T follicular helper cell (primary cell): ENCODE results near the gene RAD51B.
A peak's percentile ranks its signal among the peaks of the same experiment; 100 is the strongest.

ENCODE experiments used
- DNase-seq: peaks from one replicate; pipeline ENCODE4 v3.0.0-alpha.2; 2020; ENCODE audit warnings: low read depth

The RAD51B gene

DNA sequence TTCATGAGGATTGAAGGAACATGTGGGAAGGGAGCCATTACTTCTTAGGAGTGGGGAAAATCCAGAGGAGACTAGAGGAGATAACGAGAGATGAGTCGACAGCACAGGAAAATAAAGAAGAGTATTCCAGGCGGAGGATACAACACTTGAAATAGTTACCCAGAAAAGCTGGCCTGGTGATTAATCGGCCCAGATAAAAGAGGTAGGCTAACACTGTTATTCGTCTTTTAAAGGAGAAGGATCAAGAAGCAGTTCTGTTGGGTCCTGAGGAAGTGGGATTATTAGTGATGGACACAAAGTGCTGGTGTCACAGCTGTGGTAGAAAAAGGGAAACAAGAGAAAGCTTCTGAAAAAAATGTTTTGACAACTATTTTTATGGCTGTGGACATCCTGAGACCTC, 548.0 kb downstream of the RAD51B start:
- DNase-seq: no peak

DNA sequence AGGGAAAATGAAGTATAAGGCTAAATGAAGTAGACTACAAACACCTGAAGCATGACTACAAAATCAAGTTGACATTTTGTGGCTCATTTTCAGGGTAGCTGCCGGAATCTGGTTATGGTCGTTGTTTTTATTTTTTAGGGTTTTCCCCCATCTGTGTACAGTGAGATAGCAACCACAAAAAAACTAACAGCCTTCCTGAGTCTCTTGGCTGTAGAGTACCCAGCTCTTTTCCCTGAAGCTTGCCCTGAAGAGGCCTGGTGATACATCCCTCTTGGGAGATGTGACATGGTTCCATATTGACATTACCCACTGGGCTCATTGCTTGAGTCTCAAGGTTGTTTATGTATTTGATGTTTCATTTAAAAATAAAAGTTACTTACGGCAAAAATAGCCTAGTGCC, 549.3 kb downstream of the RAD51B start:
- no peak for DNase-seq

DNA sequence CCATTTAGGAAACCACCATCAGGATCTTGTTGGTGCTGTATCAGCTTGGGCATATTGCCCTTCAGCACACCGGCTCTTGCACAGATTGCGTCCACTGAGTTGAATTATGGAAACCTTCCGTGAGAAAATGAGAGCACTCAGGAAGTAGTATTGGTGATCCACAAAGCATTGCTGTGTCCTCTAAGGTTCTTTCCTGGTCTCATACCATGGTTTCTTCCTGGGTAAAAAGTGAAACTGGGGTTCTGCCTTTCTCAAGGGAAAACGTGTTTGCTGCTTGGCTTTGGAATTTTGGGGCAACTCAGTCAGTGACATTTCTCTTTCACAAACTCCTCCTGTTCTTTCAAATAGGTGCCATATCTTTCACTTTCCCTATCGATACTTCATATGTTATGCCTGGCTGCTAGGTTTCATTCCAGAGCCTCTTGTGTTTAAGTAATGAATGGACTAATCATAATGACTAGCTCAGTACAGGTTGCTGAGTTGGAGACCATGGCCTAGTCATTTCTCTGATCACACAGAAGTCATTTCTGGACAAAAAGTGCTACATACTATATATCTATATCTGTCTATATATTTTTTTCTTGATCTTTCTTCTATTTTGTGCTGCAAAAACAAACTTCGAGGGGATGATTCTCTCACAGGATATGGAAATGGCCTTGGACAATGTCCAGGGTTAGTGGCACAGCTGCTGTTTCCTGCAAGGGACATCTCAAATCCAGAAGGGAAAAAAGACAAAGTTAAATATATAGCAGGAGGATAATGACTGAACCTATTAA, 549.9 kb downstream of the RAD51B start:
- no peak for DNase-seq

DNA sequence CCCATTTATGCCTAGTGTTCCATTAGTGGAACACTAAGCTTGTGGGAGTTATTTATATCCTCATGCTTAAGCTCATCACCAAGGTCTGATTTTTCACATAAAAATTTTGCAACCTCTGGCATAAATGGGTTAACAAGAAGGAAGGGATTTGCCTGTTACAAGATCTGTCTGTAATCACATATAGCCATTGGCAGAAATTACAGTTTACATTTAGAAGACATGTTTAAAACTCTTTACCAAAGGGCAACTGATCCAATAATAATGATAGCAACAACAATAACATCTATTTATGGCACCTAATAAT, 550.4 kb downstream of the RAD51B start:
- DNase-seq: no peak

DNA sequence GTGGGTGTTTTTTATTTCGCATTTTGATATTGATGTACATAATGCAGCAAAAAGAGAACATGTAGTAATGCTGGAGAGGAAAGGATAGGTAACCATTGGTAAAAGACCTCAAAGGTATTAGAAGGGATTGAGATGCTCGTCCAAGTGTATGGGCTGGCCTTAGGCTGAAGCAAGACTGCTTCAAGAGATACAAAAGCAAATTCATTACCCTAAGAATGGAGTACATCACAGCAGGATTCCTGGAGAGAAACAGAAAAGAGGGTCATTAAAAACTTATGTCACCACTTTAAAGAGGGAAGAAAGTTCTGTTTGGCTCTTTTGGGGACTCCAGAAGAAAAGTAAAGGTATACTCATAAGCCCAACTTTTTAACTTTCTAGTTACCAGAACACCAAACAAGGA, 552.8 kb downstream of the RAD51B start:
- no peak for DNase-seq

DNA sequence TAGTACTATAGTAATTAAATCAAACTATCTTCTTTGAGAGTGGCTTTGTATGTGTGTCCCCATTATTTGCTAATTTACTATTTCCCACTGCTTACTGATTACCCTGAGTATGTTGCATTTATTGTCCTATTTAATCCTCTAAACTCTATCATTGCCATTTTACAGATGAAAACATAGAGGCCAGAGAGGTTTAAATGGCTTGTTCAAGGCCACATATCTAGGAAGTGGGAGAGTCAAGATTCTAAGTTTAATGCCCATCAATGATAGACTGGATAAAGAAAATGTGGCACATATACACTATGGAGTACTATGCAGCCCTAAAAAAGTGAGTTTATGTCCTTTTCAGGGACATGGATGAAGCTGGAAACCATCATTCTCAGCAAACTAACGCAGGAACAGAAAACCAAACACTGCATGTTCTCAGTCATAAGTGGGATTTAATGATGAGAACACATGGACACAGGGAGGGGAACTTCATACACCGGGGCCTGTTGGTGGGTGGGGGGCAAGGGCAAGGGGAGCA, 553.6 kb downstream of the RAD51B start:
- DNase-seq: no peak

DNA sequence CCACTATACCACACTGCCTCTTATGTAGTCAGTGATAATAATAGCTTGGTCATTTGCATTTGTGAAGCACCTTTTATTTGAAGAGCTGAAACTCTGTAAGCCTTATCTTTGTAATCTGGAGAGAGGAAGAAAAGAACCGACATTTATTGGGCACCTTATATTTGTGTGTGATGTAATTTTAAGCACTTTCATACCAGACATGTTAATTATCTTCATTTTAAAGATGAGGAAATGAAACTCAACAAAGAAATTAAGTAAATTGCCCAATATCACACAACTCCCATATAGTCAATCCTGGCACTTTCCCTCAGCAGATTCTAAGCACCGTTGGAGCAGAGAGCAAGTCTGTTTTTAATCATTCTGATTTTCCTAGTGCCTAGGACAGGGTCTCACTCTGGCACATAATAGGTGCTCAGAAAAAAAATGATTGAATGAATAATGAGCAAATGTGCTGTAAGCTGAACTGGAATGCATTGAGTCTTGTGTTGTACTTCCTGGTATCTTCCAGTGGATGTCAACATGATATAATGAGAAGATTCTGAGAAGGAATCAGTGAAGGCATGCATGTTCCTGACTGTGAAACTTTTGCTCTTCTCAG, 554.4 kb downstream of the RAD51B start:
- DNase-seq: no peak

DNA sequence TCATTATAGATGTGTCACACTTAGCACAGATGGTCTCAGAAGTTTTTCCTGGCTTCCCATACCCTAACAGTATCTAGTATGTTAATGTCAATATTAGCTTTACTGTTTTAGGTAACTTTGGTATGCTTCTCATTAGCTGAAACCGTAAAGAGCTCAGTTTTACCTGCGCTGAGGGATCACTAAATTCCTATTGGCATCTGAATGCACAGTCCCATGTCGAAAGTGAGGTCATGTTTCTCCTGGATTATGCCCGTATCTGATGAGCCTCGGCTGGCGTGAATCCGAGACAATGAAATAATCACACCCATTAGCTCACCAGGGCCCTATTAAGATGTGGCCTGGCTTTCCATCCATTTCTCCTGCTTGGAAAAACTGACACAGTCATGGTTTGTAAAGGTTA, 555.1 kb downstream of the RAD51B start:
- DNase-seq: no peak

DNA sequence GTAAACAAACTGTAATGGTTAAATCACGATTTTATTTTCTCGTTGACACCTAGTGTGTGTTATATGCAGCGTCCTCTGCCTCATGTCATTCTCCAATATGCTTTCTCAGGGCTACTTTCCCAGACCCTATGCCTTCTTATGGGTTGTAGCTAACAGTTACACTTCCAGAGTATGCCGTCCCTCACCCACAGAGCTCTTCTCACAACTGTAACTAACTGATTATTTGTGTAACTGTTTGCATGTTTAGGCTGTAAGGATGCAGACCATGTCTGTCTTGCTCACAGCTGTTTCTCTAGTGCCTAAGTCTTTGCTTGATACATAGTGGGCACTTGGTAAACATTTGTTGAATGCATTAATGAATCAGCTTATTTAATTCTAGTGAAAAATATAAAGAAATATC, 555.8 kb downstream of the RAD51B start:
- DNase-seq: no peak

DNA sequence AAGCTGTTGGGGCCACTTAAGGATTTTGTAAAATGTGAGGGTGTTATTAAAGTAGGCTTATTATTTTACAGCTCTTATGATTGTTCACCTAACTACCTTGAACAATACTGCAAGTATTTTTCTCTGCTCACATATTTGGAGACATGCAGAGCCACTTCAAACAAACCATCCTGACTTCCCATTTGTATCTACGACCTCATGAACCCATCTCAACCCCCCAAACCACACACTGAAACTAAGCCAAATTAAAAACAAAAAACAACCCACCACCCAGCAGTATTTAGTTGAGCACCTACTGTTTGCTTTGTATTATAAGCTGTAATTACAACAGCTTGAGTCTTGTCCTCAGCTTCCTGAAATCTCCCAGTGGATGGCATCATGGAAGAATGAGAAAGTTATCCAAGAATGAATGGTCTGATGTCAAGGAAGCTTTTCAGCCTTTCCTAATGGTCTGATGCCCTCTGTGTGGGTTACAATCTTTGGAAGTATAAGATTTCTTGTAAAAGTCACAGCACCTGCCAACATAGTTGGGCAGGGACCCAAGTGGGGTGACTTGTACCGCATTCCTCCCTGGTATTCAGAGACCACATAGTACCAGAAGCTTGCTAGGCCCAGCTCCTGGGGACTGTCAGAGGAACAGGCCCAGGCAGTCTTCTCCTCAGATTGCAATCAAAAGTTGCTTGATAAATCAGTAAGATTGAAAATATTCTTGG, 556.6 kb downstream of the RAD51B start:
- no peak for DNase-seq

DNA sequence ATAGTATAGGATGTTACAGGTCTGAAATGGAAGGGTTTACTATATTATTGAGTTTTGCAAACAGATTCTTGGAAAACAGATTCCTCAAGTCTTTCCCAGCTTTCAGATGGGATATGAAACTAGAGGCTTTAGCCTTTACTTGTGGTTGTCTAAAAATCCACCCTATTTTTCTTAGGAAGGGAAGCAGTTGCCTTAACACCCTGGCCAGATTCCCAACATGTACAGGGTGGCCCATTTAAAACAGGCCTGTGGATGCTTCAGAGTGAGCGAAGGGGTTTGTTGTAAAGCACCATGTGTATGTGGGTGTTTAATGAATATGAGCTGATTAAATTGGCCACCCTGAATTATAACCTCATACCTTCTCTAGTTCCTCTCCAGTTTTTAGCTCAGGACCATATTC, 557.4 kb downstream of the RAD51B start:
- no peak for DNase-seq

DNA sequence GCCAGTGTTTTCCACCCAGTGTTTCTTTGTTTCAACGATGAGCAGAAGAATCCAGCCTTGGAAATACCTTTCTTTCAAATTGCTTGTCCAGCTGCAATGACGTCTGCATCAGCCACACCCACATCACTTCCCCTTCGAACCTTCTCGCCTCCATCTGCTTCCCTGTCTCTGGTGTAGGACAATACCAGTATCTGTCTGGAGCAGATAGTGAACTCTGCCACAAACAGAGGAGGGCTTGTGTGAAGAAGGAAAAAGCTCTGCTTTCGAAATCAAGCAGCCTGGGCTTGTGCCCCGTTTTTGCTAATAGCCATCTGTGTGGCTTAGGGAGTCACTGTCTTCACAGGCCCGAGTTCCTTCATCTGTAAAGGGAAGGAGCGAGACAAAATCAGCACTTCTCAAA, 557.9 kb downstream of the RAD51B start:
- no peak for DNase-seq

DNA sequence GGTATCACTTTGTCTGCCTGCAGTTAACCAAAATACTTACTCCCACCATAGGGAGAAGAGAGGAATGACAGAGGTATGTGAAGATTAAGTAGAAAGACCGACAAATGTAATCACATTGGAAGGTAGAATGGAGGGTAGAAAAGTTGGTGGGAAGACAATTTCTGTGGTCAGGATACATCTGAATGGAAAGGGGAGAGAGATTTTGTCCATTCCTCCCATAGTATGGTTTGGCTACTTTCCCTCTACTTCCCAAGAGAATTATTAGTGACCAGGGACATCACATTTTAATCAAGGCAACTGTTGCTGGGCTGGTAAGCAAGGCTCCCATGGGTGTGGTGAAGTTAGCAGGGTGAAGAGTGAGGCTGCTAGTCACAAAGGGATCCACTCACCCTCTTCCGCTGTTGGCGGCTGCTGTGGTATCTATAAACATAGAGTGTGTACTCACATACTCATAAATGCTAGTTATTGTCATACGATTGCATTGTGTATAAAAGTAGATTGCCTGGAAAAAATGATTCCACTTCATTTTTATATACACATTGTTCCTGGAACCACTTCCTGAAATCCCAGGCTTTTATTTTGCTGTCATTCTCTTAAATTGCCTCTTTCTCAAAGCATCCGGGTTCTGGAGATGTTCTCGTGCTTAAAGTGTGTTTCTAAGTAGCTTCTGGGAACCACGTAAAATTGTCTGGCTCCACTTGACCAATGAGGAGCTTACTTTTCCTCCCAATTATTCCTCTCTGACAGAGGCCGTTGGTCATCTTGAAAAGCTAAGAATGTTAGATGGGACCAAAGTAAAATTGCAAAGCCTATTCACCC, 560.1 kb downstream of the RAD51B start:
- DNase-seq: peak; percentile 11

DNA sequence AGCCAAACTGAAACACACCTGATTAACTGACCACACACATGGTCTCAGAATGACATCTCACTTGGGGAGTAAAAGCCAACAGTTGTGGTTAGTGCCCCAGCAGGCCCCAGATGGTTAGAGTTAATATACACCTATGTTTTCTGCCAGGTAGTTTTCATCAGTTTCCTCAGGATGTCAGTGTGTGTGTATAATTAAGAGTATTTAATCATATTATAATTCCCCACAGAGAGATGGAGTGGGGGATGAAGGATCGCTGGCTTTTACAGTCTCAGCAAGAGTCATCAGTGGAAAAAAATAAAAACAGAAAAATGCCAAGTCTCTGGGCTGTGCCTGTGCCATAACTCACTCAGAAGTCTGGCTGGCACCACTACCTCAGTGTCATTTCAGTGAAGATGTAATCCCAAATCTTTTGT, 560.8 kb downstream of the RAD51B start:
- no peak for DNase-seq

DNA sequence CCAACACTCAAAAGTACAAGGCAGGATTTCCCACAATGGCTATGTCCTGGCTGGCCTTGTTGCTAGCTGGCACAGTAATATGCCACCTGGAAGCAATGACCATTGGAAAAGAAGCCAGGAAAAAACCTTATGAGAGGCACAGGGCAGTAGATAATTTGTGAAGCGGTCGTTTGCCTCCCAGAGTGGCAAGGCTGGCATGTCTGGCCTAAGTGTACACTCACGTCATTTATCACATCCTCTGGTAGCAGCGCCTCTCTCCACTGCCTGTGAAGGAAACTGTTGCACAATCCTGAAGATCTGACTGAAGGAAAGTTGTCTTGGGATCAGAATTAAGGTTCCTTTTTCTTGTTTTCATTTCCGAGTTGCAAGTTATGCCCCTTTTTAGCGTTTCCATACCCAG, 564.8 kb downstream of the RAD51B start:
- no peak for DNase-seq

DNA sequence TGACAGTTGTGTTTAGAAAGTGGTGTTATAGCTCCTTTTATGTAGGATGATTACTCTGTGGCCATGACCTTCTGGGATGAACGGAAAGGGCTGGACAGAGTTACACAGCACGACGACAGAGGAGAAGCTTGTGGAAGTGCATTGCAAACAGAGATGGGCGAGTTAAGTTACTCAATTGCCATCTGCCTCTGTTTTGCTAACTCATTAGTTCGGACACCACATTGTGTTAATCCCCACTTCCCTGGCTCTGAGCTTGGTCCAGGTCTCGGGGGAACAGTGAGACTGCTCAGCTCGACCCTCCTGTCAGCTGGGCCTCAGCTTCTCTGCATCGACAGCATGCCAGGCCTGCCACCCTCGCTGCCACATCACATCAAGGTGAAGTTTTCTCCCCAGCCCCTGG, 565.3 kb downstream of the RAD51B start:
- DNase-seq: no peak

DNA sequence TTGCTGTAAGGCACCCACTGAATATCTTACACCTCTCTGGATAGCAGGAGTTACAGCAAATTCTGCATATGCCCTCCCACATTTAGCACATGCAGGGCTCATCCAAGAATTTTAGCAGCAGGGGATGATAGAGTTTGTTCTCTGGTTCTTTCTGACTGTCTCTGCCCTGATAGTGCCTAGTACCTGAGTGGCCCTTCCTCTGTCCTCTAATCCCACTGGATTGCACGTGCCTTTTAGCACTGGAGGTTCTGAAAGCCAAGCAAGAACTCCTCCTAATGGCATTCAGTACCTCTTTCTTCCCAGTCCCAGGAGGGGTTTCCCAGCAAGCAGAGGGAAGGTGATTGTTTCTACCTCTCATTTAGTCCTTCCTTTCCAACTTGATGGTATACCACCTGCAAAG, 566.9 kb downstream of the RAD51B start:
- no peak for DNase-seq

DNA sequence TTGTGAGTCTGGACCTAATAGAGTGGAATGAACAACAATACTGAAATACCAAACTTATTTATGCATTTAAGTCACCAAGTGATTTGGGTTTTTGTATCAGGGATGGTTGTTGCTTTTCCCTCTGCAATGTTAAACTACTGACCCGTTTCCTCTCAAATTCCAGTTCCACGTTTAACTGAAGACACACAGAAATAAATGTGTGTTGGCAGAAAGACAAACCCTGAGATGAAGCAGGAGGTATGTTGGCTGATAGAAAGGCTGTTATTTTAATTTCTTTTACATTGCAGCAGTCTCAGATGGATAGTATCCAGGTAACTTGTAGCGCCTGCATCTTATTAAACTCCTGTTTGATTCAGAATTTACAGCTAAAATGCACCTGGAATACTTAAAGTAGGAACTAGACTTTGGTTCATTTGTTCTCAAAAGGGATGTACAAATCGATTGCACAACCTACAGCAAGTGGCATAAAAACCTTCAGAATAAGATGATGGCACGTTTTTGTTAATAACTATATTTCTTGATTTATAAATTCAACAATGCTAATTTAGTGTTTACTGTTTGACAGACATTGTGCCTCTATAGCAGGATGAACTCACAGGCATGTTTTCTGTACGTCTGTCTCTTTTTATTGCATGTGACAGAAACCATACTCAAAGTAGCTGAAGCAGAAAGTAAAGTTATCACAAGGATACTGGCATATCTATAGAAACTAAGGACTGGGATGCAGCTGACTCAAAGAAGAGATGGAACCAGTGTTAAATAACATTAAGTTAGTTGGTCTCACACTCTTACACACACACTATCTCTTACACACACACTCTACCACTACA, 567.6 kb downstream of the RAD51B start:
- DNase-seq: no peak

DNA sequence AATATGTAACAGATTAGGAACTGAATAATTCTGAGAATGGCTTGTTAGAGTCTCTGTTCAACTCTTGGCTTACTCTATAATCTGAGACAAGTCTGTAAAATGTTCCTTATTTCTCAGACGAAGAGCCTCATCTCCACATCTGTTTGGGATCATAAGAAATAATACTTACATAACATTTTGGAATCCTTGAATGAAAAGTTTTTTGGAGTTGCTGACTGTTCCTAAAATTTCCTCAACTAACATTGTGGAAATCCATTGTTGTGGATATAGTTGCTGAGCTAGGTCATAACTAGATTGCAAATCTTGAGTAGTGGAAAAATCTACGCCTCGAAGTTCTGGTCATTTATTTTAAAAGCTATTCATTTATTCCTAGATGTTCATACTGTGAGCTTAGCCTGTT, 570.4 kb downstream of the RAD51B start:
- DNase-seq: no peak

DNA sequence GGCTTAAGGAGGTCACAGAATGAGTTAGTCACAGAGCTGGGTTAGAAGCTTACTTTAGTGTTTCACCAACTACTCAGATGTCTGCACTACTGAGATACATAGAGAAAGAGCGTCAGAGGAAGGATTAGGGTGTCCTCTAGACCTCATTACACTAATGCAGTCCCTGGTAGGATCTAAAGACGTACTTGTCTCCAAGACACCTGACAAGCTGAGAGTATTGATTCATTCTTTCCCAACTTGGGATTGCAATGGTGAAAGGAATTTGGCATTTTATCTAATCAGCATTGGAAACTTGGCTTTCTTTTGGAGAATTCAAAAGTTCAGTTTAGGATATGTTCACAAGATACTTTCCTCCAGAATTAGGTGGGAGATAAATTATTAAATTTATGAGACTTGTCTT, 571.2 kb downstream of the RAD51B start:
- DNase-seq: no peak

DNA sequence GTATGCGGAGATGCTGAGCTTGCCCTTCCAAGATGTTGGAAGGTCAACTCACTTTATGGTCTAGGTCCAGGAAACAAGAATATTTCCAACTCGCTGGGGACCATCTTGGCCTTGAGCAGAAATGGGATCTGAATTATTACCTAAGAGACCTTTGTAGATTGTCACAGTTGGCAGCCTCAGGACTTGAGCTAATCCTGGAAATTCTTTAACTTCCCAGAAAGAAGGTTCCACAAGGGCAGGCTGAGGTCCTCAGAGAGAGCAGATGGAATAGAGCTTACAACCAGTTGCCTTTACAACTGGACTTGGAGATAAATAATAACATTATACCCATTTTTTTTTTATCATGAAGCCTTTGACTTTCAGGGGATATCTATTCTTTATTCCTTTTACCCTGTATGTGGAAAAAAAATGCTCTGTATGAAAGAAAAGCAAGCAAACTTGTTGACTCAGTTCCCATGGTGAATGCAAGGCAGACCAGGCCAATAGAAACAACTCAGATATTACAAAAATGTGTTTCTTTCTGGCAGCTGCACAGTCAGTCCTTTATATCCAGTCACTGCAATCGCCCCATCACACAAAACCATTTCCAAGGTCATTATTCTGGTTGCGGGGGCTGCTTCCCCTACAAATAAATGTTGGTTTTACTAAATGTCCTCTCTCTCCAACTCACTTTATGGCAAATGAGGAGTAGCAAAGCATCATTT, 571.9 kb downstream of the RAD51B start:
- no peak for DNase-seq
